ENCODE measurements around the gene ARL8A. TPM values are rescaled to one million over a fixed set of nuclear protein-coding genes. Genes with fewer than 3 reads are reported as not detected.

Gene ARL8A
- total and polyA plus RNA-seq, 2 of the 4 experiments (the other 2 are of a cell fraction), result 18.1 to 30.7 TPM

Small RNA genes within 50 kb of the gene (microRNA-seq; reads per million reads assigned to microRNA genes)
- not detected for gene CRIP1P3 (ENCODE audit: insufficient read depth, insufficient read length)

Small RNA genes within 50 kb of the gene (small RNA-seq; reads per million reads assigned to genes)
- gene CRIP1P3, result 0 reads per million in 5 experiments

Other genes with a start within 250 kb of the ARL8A start
- gene LMOD1, start 198.2 kb downstream of the ARL8A start, total RNA-seq (2012; rRNA removed), result 44.4 and 53.2 TPM in 2 replicates
- 48.6 and 51.7 TPM in 2 replicates for gene LMOD1, start 198.2 kb downstream of the ARL8A start, polyA plus RNA-seq (2012; rRNA removed)
- gene TIMM17A, start 189.2 kb downstream of the ARL8A start, total RNA-seq (2012; rRNA removed), result 87.3 and 114 TPM in 2 replicates
- gene TIMM17A, start 189.2 kb downstream of the ARL8A start, polyA plus RNA-seq (2012; rRNA removed), result 66.4 and 80.4 TPM in 2 replicates
- 39.7 and 49.8 TPM in 2 replicates for gene RNPEP, start 162.1 kb downstream of the ARL8A start, total RNA-seq (2012; rRNA removed)
- gene RNPEP, start 162.1 kb downstream of the ARL8A start, polyA plus RNA-seq (2012; rRNA removed), result 57.3 and 75.4 TPM in 2 replicates
- under 0.01 TPM in 1 of 2 replicates, not detected in the other for gene ELF3, start 134.2 kb downstream of the ARL8A start, total RNA-seq (2012; rRNA removed)
- gene ELF3, start 134.2 kb downstream of the ARL8A start, polyA plus RNA-seq (2012; rRNA removed), result 0.19 and 0.38 TPM in 2 replicates
- gene GPR37L1, start 21.8 kb downstream of the ARL8A start, total RNA-seq (2012; rRNA removed), result not detected in 2 replicates
- 0.02 TPM in 1 of 2 replicates, not detected in the other for gene GPR37L1, start 21.8 kb downstream of the ARL8A start, polyA plus RNA-seq (2012; rRNA removed)
- not detected in 2 replicates for gene PTPN7, start 15.9 kb upstream of the ARL8A start, total RNA-seq (2012; rRNA removed)
- 0.05 TPM in 1 of 2 replicates, not detected in the other for gene PTPN7, start 15.9 kb upstream of the ARL8A start, polyA plus RNA-seq (2012; rRNA removed)
- gene LGR6, start 49.1 kb upstream of the ARL8A start, total RNA-seq (2012; rRNA removed), result not detected in 2 replicates
- not detected in 2 replicates for gene LGR6, start 49.1 kb upstream of the ARL8A start, polyA plus RNA-seq (2012; rRNA removed)
- gene UBE2T, start 197.2 kb upstream of the ARL8A start, total RNA-seq (2012; rRNA removed), result 53.6 and 61.1 TPM in 2 replicates
- gene UBE2T, start 197.2 kb upstream of the ARL8A start, polyA plus RNA-seq (2012; rRNA removed), result 72.7 and 74.7 TPM in 2 replicates
- gene PPP1R12B, start 204.0 kb upstream of the ARL8A start, total RNA-seq (2012; rRNA removed), result 12.0 and 22.8 TPM in 2 replicates
- 8.1 and 8.5 TPM in 2 replicates for gene PPP1R12B, start 204.0 kb upstream of the ARL8A start, polyA plus RNA-seq (2012; rRNA removed)

All from IMR-90 (cell line).